Omental fat pad (tissue), 4 donors: ENCODE results near the gene CRLF1. TPM values are rescaled to one million over a fixed set of nuclear protein-coding genes. Genes with fewer than 3 reads are reported as not detected.
"Not testable (repeated sequence)": the region's sequence is repeated elsewhere in the genome, so short reads cannot be mapped to it uniquely, and the experiment has no call there.

Source experiments
- ATAC-seq: fragments of 150-250 bp; one replicate; pipeline ENCODE4 v1.9.1; 2016; ENCODE audit warnings: mild to moderate bottlenecking, moderate library complexity; ENCODE audit not compliant: low FRiP score
- DNase-seq: peaks from one replicate; pipeline ENCODE4 v3.0.0-alpha.2; 2019; ENCODE audit warnings: low spot score
- CTCF ChIP-seq, 3 donors: fragments of 450-650 bp; IDR thresholded peaks; one replicate each; pipeline ENCODE4 v1.5.1; 2016 to 2017; ENCODE audit warnings: antibody characterized with exemption in 3 of 3, mild to moderate bottlenecking in 3 of 3, moderate library complexity in 2 of 3
- total RNA-seq, 4 donors: library from RNA; depleted of rRNA; stranded (reverse); fragments of >200 nt; gene quantifications; one replicate each; pipeline ENCODE4 v1.1.0, GENCODE V29; 2016

The CRLF1 gene
- total RNA-seq, 4 donors from 2014 or later, result 6.3 to 115 (median 10.9) TPM

- ATAC-seq (no peak), DNase-seq (no peak)
- TF ChIP-seq CTCF (IDR thresholded peaks at IDR 0.05), result no peak
Observed at GRCh38 chr19:18596752-18597157, 9.8 kb downstream of the CRLF1 start.

GRCh38 chr19:18595475-18595874 is 11.1 kb downstream of the CRLF1 start:
- no peak for DNase-seq
- no peak for TF ChIP-seq CTCF (IDR thresholded peaks at IDR 0.05)
- no peak for ATAC-seq

- ATAC-seq (no peak), DNase-seq (no peak)
- TF ChIP-seq CTCF (IDR thresholded peaks at IDR 0.05), result no peak
Observed at GRCh38 chr19:18594824-18595373, 11.7 kb downstream of the CRLF1 start.

GRCh38 chr19:18594096-18594823 is 12.3 kb downstream of the CRLF1 start:
- ATAC-seq, result peak; percentile 83

DNA sequence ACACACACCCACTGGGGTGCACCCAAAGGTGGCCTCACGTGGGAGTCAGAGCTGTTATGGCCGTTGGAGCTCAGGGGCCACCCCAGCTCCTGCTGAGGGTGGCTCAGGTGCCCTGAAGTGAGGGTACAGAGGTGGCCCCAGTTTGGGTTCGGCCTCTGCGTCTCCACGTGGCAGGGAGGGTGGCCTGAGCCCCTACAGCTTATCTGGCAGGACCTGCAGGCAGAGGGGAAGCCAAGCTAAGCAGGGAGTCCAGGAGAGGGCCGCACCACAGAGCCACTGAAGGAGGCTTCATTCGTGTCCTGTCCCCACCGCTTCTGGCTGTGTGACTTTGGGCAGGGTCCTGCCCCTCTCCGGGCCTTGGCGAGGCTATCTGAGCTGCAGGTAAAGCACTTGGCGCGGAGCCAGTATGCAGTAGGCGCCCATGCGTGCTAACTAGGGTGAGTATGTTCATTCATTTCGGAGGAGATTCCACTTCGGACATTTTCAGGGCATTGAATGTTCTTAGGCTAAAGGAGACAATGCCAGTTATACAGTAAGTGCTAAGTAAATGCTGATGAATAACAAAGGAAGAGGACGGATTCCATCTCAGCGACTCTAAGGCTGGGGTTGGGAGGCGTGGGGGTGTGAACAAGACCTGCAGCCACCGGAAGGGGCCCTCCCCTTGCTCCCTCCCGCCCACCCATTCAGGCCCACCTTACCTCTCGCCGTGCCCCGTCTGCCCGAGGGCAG is 13.1 kb downstream of the CRLF1 start:
- TF ChIP-seq CTCF (IDR thresholded peaks at IDR 0.05), result no peak
- DNase-seq (no peak), ATAC-seq (no peak)

More at GRCh38 chr19:18594096-18594823, 12.3 kb downstream of the CRLF1 start:
- DNase-seq, result no peak
- peak in 2 of 3 donors; percentile 34 to 80 for TF ChIP-seq CTCF (IDR thresholded peaks at IDR 0.05)

GRCh38 chr19:18592732-18593131 is 13.9 kb downstream of the CRLF1 start:
- not testable (repeated sequence) for ATAC-seq

DNA sequence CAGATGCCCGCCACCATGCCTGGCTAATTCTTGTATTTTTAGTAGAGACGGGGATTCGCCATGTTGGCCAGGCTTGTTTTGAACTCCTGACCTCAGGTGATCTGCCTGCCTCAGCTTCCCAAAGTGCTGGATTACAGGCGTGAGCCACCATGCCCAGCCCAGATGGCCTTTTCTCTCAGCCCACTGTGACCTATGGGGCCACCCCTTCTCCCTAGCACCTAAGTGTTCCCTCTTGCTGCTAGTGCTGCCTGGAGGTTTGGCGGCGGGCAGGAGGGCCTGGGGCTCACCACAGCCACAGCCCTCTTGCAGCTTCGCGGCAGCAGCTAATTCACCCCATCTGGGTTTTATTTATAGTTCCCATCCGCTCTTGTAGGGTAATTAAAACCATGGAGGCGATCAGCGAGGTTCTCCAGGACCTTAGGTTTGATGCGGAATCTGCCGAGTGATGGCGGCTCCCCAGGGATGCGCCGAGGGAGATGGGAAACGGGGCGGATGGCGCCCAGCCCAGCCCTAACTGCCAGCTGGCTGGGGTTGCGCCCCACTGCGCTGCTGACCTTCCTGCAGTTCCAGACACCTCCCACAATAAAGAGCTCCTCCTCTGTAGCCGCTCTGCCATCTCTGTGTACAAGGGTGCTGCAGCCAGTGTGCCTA is 14.7 kb downstream of the CRLF1 start:
- ATAC-seq (no peak), DNase-seq (no peak)
- no peak for TF ChIP-seq CTCF (IDR thresholded peaks at IDR 0.05)

More at GRCh38 chr19:18592732-18593131, 13.9 kb downstream of the CRLF1 start:
- not testable (repeated sequence) for DNase-seq
